RWPE2 (cell line): ENCODE measurements around the gene PDIA5.

Experiments used
- ATAC-seq: fragments of 200-7000 bp; cut with Tn5 transposase; 3 replicates; pipeline ENCODE4 v1.9.1; 2021; ENCODE audit warnings: low read depth
- DNase-seq: peaks from one replicate; pipeline ENCODE4 v3.0.0-alpha.2; 2020; ENCODE audit warnings: low spot score
- H3K27ac ChIP-seq: fragments of 450-650 bp; 2 replicates; pipeline ENCODE4 v1.5.1; 2017; ENCODE audit warnings: mild to moderate bottlenecking; ENCODE audit not compliant: poor library complexity, severe bottlenecking
- H3K27me3 ChIP-seq: fragments of 250-450 bp; sonication (Bioruptor Pico); 2 replicates; pipeline ENCODE4 v1.5.1; 2021; ENCODE audit warnings: mild to moderate bottlenecking, moderate library complexity; ENCODE audit not compliant: insufficient read depth, poor library complexity, severe bottlenecking
- H3K36me3 ChIP-seq: fragments of 250-450 bp; sonication (Bioruptor Pico); 2 replicates; pipeline ENCODE4 v1.5.1; 2020; ENCODE audit warnings: low read depth, mild to moderate bottlenecking, moderate library complexity
- H3K4me1 ChIP-seq: fragments of 250-450 bp; sonication (Bioruptor Pico); 2 replicates; pipeline ENCODE4 v1.5.1; 2021; ENCODE audit warnings: mild to moderate bottlenecking, moderate library complexity; ENCODE audit not compliant: insufficient read depth, poor library complexity, severe bottlenecking
- H3K4me3 ChIP-seq: fragments of 250-450 bp; sonication (Bioruptor Pico); 2 replicates; pipeline ENCODE4 v1.5.1; 2021; ENCODE audit warnings: mild to moderate bottlenecking, moderate library complexity; ENCODE audit not compliant: severe bottlenecking
- H3K9me3 ChIP-seq: fragments of 250-450 bp; sonication (Bioruptor Pico); 2 replicates; pipeline ENCODE4 v1.5.1; 2021; ENCODE audit warnings: mild to moderate bottlenecking, moderate library complexity; ENCODE audit not compliant: severe bottlenecking
- TF ChIP-seq, protein P1 (sequence below): fragments of 450-650 bp; IDR thresholded peaks from one replicate; pipeline ENCODE4 v1.5.1; 2017; ENCODE audit warnings: mild to moderate bottlenecking, moderate library complexity; ENCODE audit not compliant: poor library complexity, severe bottlenecking

The PDIA5 gene

DNA sequence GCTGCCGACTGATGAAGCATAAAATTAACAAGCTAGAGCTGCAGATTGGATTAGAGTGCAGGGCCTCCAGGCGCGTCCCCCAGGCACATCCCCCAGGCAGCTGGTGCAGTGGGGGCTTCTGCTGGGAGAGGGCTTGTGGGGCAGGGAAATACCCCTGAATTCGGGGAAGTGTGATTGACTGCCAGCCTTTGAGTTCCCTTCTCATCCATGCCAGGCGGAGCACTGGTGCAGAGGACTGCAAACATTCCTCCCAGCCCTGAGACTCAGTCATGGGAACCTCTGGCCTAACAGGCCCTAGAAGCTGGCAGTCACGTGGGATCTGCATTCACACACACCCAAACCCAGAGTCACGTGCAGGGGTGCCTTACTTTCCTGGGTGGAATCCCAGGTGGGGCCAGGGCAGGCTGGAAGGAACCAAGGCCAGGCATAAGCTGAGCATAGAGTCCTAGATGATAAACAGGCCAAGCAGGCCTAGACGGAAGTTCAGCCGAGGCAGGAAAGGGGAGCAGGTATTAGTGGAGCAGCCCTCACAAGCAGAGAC is 88.7 kb downstream of the PDIA5 start:
- DNase-seq (no peak), ATAC-seq (no peak)
- TF ChIP-seq, protein P1, sequence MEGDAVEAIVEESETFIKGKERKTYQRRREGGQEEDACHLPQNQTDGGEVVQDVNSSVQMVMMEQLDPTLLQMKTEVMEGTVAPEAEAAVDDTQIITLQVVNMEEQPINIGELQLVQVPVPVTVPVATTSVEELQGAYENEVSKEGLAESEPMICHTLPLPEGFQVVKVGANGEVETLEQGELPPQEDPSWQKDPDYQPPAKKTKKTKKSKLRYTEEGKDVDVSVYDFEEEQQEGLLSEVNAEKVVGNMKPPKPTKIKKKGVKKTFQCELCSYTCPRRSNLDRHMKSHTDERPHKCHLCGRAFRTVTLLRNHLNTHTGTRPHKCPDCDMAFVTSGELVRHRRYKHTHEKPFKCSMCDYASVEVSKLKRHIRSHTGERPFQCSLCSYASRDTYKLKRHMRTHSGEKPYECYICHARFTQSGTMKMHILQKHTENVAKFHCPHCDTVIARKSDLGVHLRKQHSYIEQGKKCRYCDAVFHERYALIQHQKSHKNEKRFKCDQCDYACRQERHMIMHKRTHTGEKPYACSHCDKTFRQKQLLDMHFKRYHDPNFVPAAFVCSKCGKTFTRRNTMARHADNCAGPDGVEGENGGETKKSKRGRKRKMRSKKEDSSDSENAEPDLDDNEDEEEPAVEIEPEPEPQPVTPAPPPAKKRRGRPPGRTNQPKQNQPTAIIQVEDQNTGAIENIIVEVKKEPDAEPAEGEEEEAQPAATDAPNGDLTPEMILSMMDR: no peak
- no peak overlapping the region for H3K4me3 ChIP-seq
- no peak overlapping the region for H3K27ac ChIP-seq
- H3K36me3 ChIP-seq: peaks cover 84% of the 10 kb centered on the region
- H3K27me3 ChIP-seq: no peaks in the 10 kb centered on the region
- H3K4me1 ChIP-seq: no peaks in the 10 kb centered on the region
- H3K9me3 ChIP-seq: no peaks in the 10 kb centered on the region

DNA sequence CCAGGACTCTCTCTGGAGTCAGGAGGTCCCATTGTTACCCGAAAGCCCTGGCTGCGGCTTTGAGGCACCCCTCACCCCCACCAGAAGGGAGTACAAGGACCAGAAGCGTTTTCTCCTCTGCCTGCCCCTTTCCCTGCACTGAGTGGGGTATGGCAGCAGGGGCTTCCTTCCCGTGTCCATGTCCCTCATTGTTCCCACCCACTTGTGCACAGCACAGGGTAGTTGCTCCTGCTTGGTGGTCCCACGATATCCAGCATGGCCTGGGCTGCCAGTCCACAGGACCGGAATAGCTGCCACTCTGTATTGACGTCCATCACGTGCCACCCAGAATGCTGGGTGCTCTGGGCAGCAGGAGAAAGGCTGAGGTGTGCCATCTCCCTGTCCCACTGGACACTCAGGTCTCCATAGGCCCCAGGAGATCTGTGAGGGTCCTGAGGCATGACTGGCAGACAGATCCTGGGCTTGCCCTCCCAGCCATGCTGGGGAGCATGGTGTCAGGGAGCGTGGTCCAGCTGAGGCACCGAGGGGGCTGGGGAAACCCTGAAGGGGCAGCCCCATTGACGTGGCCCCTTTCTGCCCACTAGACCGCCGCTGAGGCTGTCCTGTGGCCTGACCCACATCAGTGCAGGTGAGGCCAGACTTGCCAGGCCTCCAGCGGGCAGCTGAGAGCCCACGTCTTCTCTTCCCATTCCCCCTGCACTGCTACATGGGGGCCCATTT is 89.6 kb downstream of the PDIA5 start:
- ATAC-seq (no peak), DNase-seq (no peak)
- TF ChIP-seq, protein P1: no peak
- Histone ChIP-seq H3K27ac (no peak overlapping the region), H3K4me3 (no peak overlapping the region), H3K27me3 (no peaks in the 10 kb centered on the region), H3K4me1 (no peaks in the 10 kb centered on the region), H3K9me3 (no peaks in the 10 kb centered on the region), H3K36me3 (peaks cover 84% of the 10 kb centered on the region)

DNA sequence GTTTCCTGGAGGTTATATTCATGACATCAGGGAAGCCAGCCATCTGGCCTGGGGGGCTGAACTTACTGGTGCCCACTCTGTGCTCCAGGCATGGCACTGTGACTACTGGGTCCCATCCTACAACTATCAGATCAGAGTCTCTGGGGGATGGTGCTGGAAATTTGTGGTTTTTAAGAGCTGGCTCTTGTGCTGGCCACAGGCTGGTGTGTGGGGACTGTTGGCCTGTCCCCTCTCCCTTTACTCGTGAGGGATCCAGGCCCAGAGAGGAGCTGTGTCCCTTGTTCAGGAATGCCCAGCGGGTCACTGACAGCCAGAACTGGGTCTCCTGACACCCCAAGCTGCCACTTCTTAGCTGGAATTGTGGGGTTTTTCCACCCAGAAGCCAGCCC is 90.4 kb downstream of the PDIA5 start:
- TF ChIP-seq, protein P1: no peak
- Histone ChIP-seq H3K4me3 (no peak overlapping the region), H3K4me1 (no peaks in the 10 kb centered on the region), H3K27ac (no peak overlapping the region), H3K27me3 (no peaks in the 10 kb centered on the region), H3K36me3 (peaks cover 90% of the 10 kb centered on the region), H3K9me3 (no peaks in the 10 kb centered on the region)
- ATAC-seq: no peak
- no peak for DNase-seq

DNA sequence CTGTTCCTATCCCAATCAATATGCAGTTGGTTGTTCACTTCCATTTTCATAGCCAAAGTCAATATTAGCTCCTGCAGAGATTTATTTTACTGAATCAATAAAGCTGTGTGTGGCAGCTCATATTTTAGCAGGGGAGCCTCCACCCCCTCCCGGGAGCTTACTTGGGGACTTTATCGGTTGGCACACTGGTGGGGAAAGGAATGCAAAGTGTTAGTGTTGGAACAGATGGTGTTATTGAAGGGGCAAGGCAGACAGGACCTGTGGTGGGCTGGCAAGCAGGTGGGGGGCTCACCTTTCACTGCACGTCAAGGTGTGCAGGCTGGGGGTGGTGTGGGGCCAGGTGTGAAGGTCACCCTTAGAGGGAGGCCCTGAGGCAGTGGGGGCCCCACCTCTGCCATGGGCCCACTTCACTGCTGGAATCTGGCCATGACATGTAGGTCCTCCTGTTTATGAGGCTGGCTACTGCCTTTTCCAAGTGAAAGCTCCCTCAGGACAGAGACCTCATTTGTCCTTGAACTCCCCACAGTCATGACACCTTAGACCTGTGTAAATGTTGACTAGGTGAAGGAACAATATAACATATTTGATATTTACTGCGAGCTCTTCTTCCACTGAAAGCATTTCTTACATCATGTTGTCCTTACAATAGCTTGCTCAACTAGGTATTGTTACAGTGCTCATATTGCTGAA is 90.9 kb downstream of the PDIA5 start:
- DNase-seq: no peak
- TF ChIP-seq, protein P1: no peak
- H3K36me3 ChIP-seq: peaks cover 88% of the 10 kb centered on the region

DNA sequence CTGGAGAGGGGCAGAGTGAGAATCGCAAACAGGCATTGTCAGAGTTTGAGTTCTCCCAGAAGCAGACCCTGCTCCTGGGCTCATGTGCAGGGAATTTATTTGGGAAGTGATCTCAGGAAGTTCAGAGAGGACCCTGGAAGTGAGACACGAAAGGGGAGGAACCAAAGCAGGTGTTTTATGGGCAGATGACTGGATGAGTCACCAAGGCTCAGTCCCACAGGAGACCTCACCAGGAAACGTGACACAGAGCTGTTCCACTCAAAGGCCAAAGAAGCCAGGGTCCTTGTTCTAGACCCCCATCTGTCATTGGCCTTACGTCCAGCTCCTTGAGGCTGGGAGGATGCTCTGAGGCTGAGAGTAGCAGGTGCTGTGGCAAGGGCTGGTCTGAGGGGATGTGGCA is 91.5 kb downstream of the PDIA5 start:
- H3K36me3 ChIP-seq: peaks cover 82% of the 10 kb centered on the region
- no peak overlapping the region for H3K27ac ChIP-seq
- DNase-seq: no peak
- ATAC-seq: no peak
- H3K27me3 ChIP-seq: no peaks in the 10 kb centered on the region
- H3K4me1 ChIP-seq: no peaks in the 10 kb centered on the region
- no peaks in the 10 kb centered on the region for H3K9me3 ChIP-seq
- H3K4me3 ChIP-seq: no peak overlapping the region
- TF ChIP-seq, protein P1: no peak

More for the DNA sequence above, 90.9 kb downstream of the PDIA5 start:
- Histone ChIP-seq H3K9me3 (no peaks in the 10 kb centered on the region), H3K4me3 (no peak overlapping the region), H3K4me1 (no peaks in the 10 kb centered on the region), H3K27ac (no peak overlapping the region), H3K27me3 (no peaks in the 10 kb centered on the region)
- no peak for ATAC-seq
